GM19324 (cell line): ENCODE data around the gene PPFIBP2.

Experiments used
- ATAC-seq: cut with Tn5 transposase; IDR thresholded peaks from one replicate; pipeline ENCODE4 v1.9.1; 2021; ENCODE audit warnings: mild to moderate bottlenecking, moderate library complexity; ENCODE audit not compliant: unreplicated experiment, low FRiP score

PPFIBP2 gene

DNA sequence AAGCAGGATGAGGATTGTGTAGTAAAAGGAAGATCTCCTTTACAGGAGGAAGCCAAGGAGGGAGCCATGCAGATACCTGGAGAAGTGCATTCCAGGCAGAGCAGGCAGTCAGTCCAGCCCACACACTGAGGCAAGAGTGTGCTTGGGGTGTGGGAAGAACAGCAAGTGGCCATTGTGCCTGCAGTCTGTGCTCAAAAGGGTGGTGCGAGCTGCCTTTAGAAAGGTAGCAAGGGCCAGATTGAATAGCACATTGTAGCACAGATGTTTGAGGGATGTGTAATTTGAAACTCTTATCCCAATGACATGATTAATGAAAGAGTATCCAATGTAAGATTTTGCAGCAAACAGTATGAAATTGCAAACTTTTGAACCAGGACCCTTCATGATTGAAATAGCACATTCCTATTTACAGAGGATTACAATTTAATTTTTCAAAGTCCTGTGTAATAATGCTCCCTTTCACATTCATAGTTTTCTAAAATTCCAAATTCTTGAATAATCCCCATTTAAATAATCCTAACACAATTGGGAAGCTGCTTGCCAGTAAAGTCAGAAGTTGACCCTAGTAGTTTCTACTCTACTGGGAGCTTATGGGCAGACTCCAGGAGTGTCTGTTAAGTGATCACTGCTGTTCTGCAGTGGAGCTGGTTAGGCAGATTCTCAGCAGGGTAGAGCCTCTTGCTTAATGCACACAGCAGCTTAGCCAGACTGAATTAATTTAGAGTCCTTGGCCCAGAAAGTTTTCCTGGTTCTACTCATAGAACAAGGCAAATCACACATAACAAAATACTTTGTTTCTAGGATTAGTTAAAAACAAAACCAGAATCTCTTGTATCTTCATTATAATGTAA lies 81.4 kb downstream of the PPFIBP2 start:
- ATAC-seq: no peak

GRCh38 chr11:7595951-7596350 lies 82.2 kb downstream of the PPFIBP2 start:
- ATAC-seq: no peak

GRCh38 chr11:7596975-7597391 lies 83.2 kb downstream of the PPFIBP2 start:
- ATAC-seq: no peak

DNA sequence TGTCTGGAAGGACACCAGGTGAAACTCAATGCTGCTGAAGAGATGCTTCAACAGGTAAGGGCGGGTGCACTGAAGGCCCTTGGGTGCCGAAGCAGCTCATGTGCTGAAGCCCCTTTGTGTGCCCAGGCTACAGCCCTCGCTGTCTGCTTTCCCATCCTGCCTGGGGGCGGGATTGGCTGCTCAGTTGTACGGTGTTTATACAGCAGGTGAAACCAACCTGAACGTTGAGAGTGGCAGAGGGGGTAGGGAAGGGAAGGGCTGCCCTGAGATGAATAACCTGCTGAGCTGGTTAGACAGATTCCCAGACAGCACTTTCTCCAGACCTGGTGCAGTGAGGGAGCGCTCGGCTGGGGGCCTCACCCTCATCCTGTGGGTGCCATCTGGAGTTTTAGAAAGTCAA lies 83.8 kb downstream of the PPFIBP2 start:
- ATAC-seq: no peak

DNA sequence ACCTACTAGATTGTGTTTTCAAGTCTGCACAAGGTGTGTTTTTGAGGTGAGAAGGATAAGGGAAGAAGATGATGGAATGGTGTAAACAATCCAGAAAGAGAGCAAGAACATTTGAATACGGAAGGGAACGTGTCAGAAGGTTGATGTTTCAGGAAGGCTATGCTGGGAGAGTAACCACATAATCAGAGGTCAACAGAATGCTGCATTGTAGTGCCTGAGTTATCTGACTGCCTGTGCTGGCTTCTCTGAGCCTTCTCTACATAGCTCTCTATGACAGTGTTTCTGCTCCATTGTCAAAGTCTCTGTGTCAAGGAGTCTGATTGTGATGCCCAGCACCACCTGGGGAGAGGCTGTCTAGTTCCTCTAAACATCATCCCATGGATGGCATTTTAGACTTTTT lies 85.4 kb downstream of the PPFIBP2 start:
- no peak for ATAC-seq

- ATAC-seq: no peak
These were observed 86.5 kb downstream of the PPFIBP2 start for GRCh38 chr11:7600205-7600775.

GRCh38 chr11:7603031-7603781 lies 89.4 kb downstream of the PPFIBP2 start:
- no peak for ATAC-seq

DNA sequence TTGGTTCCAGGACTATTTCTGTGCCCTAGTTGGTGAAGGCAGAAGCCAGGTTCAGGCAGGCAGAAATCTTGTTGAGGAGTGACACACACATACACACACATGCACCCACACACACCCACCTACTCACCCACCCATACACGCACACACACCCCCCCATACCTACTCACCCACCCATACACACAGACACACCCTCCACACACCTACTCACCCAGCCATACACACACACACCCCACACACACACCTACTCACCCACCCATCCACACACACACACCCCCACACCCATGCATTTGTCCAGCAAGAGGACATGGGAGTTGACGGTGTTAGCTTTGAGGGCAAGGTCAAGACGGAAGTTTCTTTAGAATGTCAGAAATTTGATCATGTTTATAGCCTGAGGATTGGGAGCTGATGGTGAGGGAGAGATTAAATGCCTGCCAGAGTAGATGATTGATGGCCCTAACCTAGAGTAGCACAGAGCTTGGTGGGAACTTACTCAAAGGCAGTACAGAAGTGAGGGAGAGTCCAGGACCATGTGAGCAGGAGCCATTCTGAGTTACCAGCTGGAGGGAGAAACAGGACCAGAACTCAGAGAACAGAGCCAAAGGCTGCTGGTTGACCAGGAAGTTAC lies 90.6 kb downstream of the PPFIBP2 start:
- ATAC-seq: no peak

- no peak for ATAC-seq
These were observed 91.6 kb downstream of the PPFIBP2 start for GRCh38 chr11:7605186-7605943.

- ATAC-seq: no peak
These were observed 92.7 kb downstream of the PPFIBP2 start for GRCh38 chr11:7606496-7606895.

DNA sequence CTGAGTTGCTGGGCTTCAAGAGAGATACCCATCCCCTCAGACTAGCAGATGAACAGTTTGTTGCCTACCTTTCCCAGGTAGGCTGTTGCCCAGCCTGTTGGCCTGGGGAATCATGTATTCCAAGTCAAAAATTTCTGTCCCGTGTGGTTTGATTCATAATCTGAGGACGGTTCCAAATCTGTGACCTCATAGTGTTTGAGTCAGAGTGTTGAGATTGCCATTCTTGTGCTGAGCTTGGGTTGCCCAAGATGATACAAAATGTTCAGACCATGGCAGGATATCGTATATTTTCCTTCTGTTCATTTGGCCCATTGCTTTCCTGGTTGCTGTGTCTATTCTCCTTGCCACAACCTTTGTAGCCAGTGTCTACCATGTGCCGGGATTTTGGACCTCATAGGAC lies 95.2 kb downstream of the PPFIBP2 start:
- no peak for ATAC-seq

DNA sequence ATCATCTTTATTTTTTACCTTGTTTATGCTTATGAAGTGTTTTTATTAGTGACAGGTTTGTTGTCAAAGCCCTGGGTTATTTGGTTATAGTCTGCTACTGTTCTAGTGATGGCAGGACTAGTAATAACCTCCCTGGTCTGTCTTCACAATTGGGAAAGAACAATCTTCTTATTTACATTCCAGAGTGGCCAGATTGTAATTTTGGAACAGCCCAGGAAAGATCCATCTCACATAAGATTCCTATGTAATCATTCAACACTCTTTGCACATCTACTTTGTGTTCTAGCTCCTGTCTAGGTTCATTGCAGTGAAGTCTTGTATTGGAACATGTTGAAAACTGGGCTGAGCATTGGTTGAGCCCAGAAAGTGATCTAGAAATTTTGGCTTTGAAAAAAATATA lies 95.7 kb downstream of the PPFIBP2 start:
- no peak for ATAC-seq

DNA sequence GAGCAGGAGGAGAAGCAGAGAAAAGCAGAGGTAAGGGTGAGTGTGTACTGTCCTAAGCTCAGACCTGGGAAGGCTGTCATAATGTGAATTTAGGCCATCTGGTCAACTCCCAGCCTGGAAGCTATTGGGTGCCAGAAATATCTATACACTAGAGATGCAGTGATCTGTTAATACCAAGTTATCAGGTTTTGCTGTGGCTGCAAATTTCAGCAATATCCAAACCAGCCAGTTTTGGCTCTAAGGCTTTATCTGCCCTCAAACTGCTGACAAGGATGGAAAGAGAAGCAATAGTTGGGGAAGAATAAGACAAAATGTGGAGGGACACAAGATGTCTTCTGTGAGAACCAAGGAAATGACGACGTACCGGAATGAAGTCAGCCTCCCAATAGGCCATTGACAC lies 96.6 kb downstream of the PPFIBP2 start:
- ATAC-seq: no peak

GRCh38 chr11:7611411-7611810 lies 97.6 kb downstream of the PPFIBP2 start:
- ATAC-seq: no peak

- no peak for ATAC-seq
These were observed 98.4 kb downstream of the PPFIBP2 start for GRCh38 chr11:7612056-7612660.

GRCh38 chr11:7612661-7613393 lies 99.0 kb downstream of the PPFIBP2 start:
- no peak for ATAC-seq

DNA sequence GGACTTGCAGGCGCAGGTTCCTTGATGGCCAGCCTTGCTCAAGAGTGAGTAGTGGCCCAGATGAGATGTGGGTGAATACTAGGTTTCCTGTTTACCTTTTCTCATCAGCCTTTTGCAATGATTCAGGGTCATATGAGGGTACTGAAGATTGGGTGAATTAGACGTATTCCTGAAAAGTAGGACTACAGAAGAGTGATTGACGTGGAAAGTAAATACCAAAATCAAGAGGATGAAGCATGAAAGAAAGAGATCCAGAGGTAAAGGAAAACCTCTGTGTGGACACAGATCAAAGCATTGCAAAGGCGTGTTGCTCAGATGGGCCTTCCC lies 99.6 kb downstream of the PPFIBP2 start:
- no peak for ATAC-seq

DNA sequence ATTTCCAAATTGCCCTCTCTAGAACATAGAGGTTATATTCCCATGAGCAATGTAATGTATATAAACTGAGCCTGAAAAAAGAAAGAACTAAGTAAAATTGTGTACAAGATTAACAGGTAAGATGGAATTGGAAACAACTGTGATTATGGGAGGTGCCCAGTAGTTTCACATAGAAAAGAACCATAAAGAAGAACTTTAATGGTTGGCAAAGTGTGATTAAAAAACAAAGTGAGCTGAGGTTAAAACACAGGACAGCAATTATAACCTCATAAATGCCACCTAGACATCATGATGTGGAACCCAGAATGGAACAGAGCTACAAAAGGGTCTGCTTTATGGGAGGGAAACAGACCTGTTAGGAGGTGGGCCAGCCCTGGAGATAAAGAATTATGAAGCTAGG lies 100.9 kb downstream of the PPFIBP2 start:
- no peak for ATAC-seq

DNA sequence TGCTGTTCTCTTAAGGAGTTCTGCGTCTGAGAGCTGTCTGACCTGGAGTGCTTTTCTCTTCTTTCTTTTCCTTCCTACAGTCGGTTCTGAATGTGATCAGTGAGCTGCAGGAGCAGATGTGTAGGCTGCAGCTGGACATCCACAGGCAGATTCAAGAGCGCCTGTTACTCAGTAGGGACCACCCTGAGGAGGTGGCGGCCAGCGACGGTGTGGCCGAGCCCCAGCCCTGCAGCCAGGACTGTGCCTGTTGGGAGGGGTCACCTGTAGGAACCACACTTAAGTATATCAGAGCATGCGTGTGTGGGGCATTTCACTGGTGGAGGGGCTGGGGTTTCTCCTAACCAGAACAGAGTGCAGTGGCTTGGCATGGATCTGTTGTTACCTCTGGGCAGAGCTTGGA lies 103.2 kb downstream of the PPFIBP2 start:
- no peak for ATAC-seq
